ENCODE measurements around the gene CUBN. TPM values are rescaled to one million over a fixed set of nuclear protein-coding genes. Genes with fewer than 3 reads are reported as not detected.

CUBN gene
- total and polyA plus RNA-seq, 10 of the 15 experiments (the other 5 are each of a cell fraction or from before 2014, with no cell fraction given): under 0.01 to 0.14 (median 0.02) TPM; not detected in 6

GRCh38 chr10:16952610-16953009 is 177.0 kb downstream of the CUBN start:
- no peak overlapping the region for H2AFZ ChIP-seq (ENCODE audit: control insufficient read depth, low read depth, low read length)
- intact Hi-C loops (cut with micrococcal nuclease; ENCODE audit: unreplicated experiment): loop anchor here (5.0 kb wide), 1 partner anchor 305 kb away; no protein-coding TSS in a partner anchor
- FAIRE-seq: no peak
- H3K27ac ChIP-seq (ENCODE audit: control insufficient read depth, insufficient read depth): no peak overlapping the region
- no peak overlapping the region for H3K4me2 ChIP-seq (ENCODE audit: control insufficient read depth, insufficient read depth)
- CTCF ChIA-PET: interaction anchor here (0.9 to 1.1 kb wide), 3 partner anchors 281 to 304 kb away, joined by 3 to 4 read pairs (median 3); no protein-coding TSS in a partner anchor
- WGBS (ENCODE audit: insufficient coverage, insufficient replicate concordance, low lambda C conversion rate, missing lambda C conversion rate): 49% methylated on average over 5 of the region's 5 CpGs
- POLR2A ChIA-PET: no interaction called here
- TF ChIP-seq RELA (IDR thresholded peaks at IDR 0.05; ENCODE audit: borderline replicate concordance, partially characterized antibody) (no peak), KAT2A (conservative IDR thresholded peaks at IDR 0.05; ENCODE audit: control insufficient read depth, low read depth, low read length) (no peak), CTCF (IDR thresholded peaks at IDR 0.05 in 2 of 3, conservative IDR thresholded peaks at IDR 0.05 in 1 of 3; ENCODE audit: control insufficient read depth in 2 of 3, extremely low read depth in 1 of 3, insufficient read depth in 1 of 3, low read depth in 3 of 3, low read length in 3 of 3) (peak in 1 of 3 experiments; percentile 4; a peak in 2 of 6 replicates), GABPA (IDR thresholded peaks at IDR 0.05; ENCODE audit: low read depth) (no peak), CHD4 (IDR thresholded peaks at IDR 0.05) (no peak)
- H3K4me1 ChIP-seq (ENCODE audit: control insufficient read depth, insufficient read depth, low read length): no peaks in the 10 kb centered on the region
- RAD21 ChIA-PET (ENCODE audit: unreplicated experiment): no interaction called here
- H3K36me3 ChIP-seq (ENCODE audit: control insufficient read depth in 2 of 2, insufficient read depth in 2 of 2, low read length in 1 of 2): no peaks in the 10 kb centered on the region
- SMC1A ChIA-PET (ENCODE audit: uncharacterized antibody, unreplicated experiment): interaction anchor here (0.5 kb wide), 2 partner anchors 98 to 782 kb away, joined by 3 read pairs; no protein-coding TSS in a partner anchor
- no peak for DNase-seq (ENCODE audit: low read depth, low spot score)
- no peak overlapping the region for H3K9ac ChIP-seq (ENCODE audit: control insufficient read depth, insufficient read depth, low read length)
- no peaks in the 10 kb centered on the region for H4K20me1 ChIP-seq (ENCODE audit: control insufficient read depth, insufficient read depth)
- H3K9me3 ChIP-seq (replicated peaks; ENCODE audit: control insufficient read depth, insufficient read depth, low read length): no peaks in the 10 kb centered on the region
- no TSS peak for BruUV-seq (replicated peaks)
- in situ Hi-C loops (cut with MboI): no loop called here
- H3K4me3 ChIP-seq: no peak overlapping the region
- no peaks in the 10 kb centered on the region for H3K79me2 ChIP-seq (ENCODE audit: control insufficient read depth, insufficient read depth, low read length)
- no peaks in the 10 kb centered on the region for H3K27me3 ChIP-seq (replicated peaks in 1 of 2; ENCODE audit: control insufficient read depth in 2 of 2, insufficient read depth in 2 of 2, low read length in 1 of 2)
- ATAC-seq: peak; percentile 17; the same call in 1 of the 3 replicates

Measured in GM12878 (cell line).